DND-41 (cell line): ENCODE results near the gene RBL1.

Experiments used
- CTCF ChIP-seq: IDR thresholded peaks from 2 replicates; pipeline ENCODE4 v1.5.1; 2012; ENCODE audit warnings: borderline replicate concordance, low read length, moderate library complexity, mild to moderate bottlenecking; ENCODE audit not compliant: poor library complexity, severe bottlenecking; ENCODE audit errors: extremely low read depth
- EZH2 ChIP-seq: IDR thresholded peaks from 3 replicates; pipeline ENCODE4 v1.6.1; 2012; ENCODE audit warnings: borderline replicate concordance, low read depth, mild to moderate bottlenecking, moderate library complexity, low read length, inconsistent platforms; ENCODE audit not compliant: severe bottlenecking

- no peak for TF ChIP-seq CTCF
- no peak for TF ChIP-seq EZH2
These were observed 139.8 kb downstream of the RBL1 start for GRCh38 chr20:36956016-36956415.
